HFFc6 (cell line): ENCODE data around the gene RAB27A. TPM values are rescaled to one million over a fixed set of nuclear protein-coding genes. Genes with fewer than 3 reads are reported as not detected.

ENCODE experiments used
- DNase-seq: peaks from one replicate; pipeline ENCODE4 v3.0.0-alpha.2; 2018
- H3K27ac Mint-ChIP-seq: 2 replicates; pipeline ENCODE4 v1.8.0; 2020; ENCODE audit warnings: mild to moderate bottlenecking, mixed read lengths
- H3K27me3 Mint-ChIP-seq: 2 replicates; pipeline ENCODE4 v1.8.0; 2021; ENCODE audit warnings: mild to moderate bottlenecking, moderate library complexity, mixed read lengths; ENCODE audit not compliant: insufficient read depth
- H3K36me3 Mint-ChIP-seq: 2 replicates; pipeline ENCODE4 v1.8.0; 2021; ENCODE audit warnings: low read depth, mixed read lengths
- H3K4me1 Mint-ChIP-seq: 2 replicates; pipeline ENCODE4 v1.8.0; 2020; ENCODE audit warnings: low read depth, mixed read lengths
- H3K4me3 Mint-ChIP-seq: 2 replicates; pipeline ENCODE4 v1.8.0; 2020; ENCODE audit warnings: mild to moderate bottlenecking, moderate library complexity, mixed read lengths
- H3K9me3 Mint-ChIP-seq: 2 replicates; pipeline ENCODE4 v1.8.0; 2020; ENCODE audit warnings: mild to moderate bottlenecking, mixed read lengths
- total RNA-seq, 6 experiments: library from RNA; stranded (reverse); fragmentation: NEBNext Ultra II Directional; extraction: Animal tissue kit (Norgen Biotek cat#: 25700); gene quantifications; 2 replicates in 1 of 6; 3 replicates in 5 of 6; pipeline ENCODE4 v1.2.3, GENCODE V29; 2021
- TF ChIP-seq, protein P1 (sequence below): fragments of 200-600 bp; sonication (generic); IDR thresholded peaks from 2 replicates; pipeline ENCODE4 v1.5.0; 2021; ENCODE audit warnings: antibody characterized with exemption, mild to moderate bottlenecking

The RAB27A gene
- total RNA-seq, 6 experiments from 2014 or later = 6.9 to 13.7 (median 13.0) TPM

DNA sequence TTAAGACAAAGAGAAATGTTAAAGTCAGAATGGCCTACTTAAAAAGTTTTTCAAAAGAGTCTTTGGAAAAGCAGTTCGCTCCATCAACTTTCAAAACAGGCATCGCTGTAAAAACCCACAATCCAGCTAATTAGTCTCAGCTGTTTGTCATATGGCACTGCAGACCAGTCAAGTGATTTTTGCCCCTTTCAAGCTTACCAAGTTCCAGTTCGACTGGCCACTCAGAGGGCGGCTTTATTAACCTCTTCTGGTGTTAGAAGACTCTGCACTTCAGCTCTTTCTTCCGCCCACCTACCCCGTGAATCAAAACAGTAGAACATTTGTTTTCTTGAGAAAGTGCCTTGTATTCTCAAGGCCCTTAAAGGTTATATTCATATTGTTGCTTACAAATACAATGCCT, 19.3 kb downstream of the RAB27A start:
- H3K4me1 Mint-ChIP-seq = peaks cover 20% of the 10 kb centered on the region
- no peak overlapping the region for H3K4me3 Mint-ChIP-seq
- TF ChIP-seq, protein P1, sequence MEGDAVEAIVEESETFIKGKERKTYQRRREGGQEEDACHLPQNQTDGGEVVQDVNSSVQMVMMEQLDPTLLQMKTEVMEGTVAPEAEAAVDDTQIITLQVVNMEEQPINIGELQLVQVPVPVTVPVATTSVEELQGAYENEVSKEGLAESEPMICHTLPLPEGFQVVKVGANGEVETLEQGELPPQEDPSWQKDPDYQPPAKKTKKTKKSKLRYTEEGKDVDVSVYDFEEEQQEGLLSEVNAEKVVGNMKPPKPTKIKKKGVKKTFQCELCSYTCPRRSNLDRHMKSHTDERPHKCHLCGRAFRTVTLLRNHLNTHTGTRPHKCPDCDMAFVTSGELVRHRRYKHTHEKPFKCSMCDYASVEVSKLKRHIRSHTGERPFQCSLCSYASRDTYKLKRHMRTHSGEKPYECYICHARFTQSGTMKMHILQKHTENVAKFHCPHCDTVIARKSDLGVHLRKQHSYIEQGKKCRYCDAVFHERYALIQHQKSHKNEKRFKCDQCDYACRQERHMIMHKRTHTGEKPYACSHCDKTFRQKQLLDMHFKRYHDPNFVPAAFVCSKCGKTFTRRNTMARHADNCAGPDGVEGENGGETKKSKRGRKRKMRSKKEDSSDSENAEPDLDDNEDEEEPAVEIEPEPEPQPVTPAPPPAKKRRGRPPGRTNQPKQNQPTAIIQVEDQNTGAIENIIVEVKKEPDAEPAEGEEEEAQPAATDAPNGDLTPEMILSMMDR = no peak
- no peak for DNase-seq
- H3K27me3 Mint-ChIP-seq = no peaks in the 10 kb centered on the region; the same call in 1 of the 2 replicates
- no peak overlapping the region for H3K27ac Mint-ChIP-seq
- H3K9me3 Mint-ChIP-seq = no peaks in the 10 kb centered on the region
- no peaks in the 10 kb centered on the region; the same call in 1 of the 2 replicates for H3K36me3 Mint-ChIP-seq

- Mint-ChIP-seq H3K27ac (no peak overlapping the region), H3K4me1 (peaks cover 20% of the 10 kb centered on the region), H3K27me3 (no peaks in the 10 kb centered on the region; the same call in 1 of the 2 replicates), H3K4me3 (no peak overlapping the region), H3K36me3 (no peaks in the 10 kb centered on the region; the same call in 1 of the 2 replicates), H3K9me3 (no peaks in the 10 kb centered on the region)
- no peak for DNase-seq
- TF ChIP-seq, protein P1 = no peak
Measured at GRCh38 chr15:55268176-55268695, 21.4 kb downstream of the RAB27A start.

DNA sequence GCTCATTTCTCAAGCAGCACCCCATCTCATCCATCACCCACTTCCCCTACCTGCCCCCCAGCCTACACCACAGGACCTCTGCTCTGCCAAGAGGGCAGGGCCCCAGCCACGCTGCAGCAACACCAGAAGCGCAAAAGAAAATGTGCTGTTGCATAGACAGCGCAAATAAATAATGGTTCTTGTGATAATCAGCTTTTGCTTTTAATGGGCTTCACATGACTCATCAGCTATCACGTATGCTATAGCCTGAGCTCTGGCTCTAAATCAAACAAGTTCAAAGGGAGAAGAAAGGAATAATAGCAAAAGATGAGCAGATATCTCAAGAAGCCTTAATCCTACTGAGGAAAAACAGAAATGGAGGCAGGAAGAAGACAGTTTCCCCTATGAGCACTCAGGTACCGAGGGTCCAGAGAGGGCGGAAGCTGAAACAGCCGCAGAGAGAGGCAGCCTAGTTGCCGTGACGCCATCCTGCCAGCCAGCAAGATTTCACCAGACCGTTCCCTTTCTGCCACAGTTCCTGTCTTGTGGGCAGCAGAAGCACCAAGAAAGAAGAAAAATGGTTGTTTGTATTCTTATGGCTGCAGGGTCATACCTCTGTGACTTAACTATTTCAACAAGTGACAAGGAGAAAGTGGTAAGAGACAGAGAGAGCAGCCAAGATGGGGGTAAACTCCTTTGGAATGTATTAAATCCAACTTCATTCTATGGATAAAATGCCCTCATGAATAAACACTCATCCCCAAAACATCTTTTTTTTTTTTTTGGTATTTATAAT, 22.0 kb downstream of the RAB27A start:
- H3K9me3 Mint-ChIP-seq = no peaks in the 10 kb centered on the region
- no peaks in the 10 kb centered on the region; the same call in 1 of the 2 replicates for H3K27me3 Mint-ChIP-seq
- TF ChIP-seq, protein P1 = no peak
- no peaks in the 10 kb centered on the region; the same call in 1 of the 2 replicates for H3K36me3 Mint-ChIP-seq
- H3K4me3 Mint-ChIP-seq = no peak overlapping the region
- no peak overlapping the region for H3K27ac Mint-ChIP-seq
- DNase-seq = no peak
- H3K4me1 Mint-ChIP-seq = peaks cover 20% of the 10 kb centered on the region

- no peak overlapping the region for H3K4me3 Mint-ChIP-seq
- peaks cover 20% of the 10 kb centered on the region for H3K4me1 Mint-ChIP-seq
- no peaks in the 10 kb centered on the region; the same call in 1 of the 2 replicates for H3K36me3 Mint-ChIP-seq
- H3K27me3 Mint-ChIP-seq = no peaks in the 10 kb centered on the region; the same call in 1 of the 2 replicates
- no peak overlapping the region for H3K27ac Mint-ChIP-seq
- no peaks in the 10 kb centered on the region for H3K9me3 Mint-ChIP-seq
- DNase-seq = no peak
- TF ChIP-seq, protein P1 = no peak
Measured at GRCh38 chr15:55266547-55266946, 23.1 kb downstream of the RAB27A start.

DNA sequence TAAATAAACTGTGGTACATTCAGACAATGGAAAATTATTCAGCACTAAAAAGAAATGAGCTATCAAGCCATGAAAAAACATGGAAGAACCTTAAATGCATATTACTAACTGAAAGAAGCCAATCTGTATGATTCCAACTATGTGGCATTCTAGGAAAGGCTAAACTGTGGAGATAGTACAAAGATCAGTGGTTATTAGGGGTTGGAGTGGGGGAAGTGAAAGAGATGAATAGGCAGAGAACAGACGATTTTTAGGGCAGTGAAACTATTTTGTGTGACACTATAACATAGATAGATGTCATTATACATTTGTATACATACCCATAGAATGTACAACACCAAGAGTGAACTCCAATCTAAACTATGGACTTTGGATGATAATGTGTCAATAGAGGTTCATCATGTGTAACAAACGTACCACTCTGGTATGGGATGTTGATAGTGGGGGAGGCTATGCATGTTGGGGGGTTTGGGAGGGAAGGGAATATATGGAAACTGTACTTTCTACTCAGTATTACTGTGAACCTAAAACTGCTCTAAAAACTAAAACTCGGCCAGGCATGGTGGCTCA, 29.0 kb downstream of the RAB27A start:
- H3K4me1 Mint-ChIP-seq = peaks cover 18% of the 10 kb centered on the region
- H3K36me3 Mint-ChIP-seq = peaks cover 7% of the 10 kb centered on the region
- DNase-seq = no peak
- no peak overlapping the region for H3K27ac Mint-ChIP-seq
- H3K27me3 Mint-ChIP-seq = no peaks in the 10 kb centered on the region
- no peak overlapping the region for H3K4me3 Mint-ChIP-seq
- H3K9me3 Mint-ChIP-seq = no peaks in the 10 kb centered on the region; the same call in 1 of the 2 replicates
- TF ChIP-seq, protein P1 = no peak
